A673 (cell line): ENCODE data around the gene CCDC73. TPM values are rescaled to one million over a fixed set of nuclear protein-coding genes. Genes with fewer than 3 reads are reported as not detected.

Experiments used
- BruUV-seq: library from RNA; stranded (reverse); fragments of 400-500 nt; replicated peaks from 2 replicates; lab custom pipeline; 2021; lab: Mats Ljungman, UMichigan
- CTCF ChIA-PET: fragments of 300-600 bp; sonication (Branson Sonifier 250); formaldehyde crosslinking; loops from one replicate; lab custom pipeline; 2022; ENCODE audit warnings: antibody characterized with exemption; lab: Charles Lee
- POLR2A ChIA-PET: fragments of 300-600 bp; sonication (Branson Sonifier 250); formaldehyde crosslinking; loops from one replicate; lab custom pipeline; 2022; ENCODE audit warnings: antibody characterized with exemption; ENCODE audit not compliant: low non-redundant PET; lab: Charles Lee
- DNase-seq: peaks from one replicate; pipeline ENCODE4 v3.0.0-alpha.2; 2015; ENCODE audit warnings: low spot score
- H3K27ac ChIP-seq: fragments of 200-600 bp; sonication (generic); 2 replicates; pipeline ENCODE4 v1.5.1; 2016; ENCODE audit warnings: mixed run types, low read depth, mild to moderate bottlenecking, mixed read lengths, antibody characterized with exemption, low read length; ENCODE audit not compliant: poor library complexity, severe bottlenecking
- H3K27me3 ChIP-seq: fragments of 200-600 bp; sonication (generic); replicated peaks from 2 replicates; pipeline ENCODE4 v1.6.1; 2017; ENCODE audit warnings: mixed run types, low read depth, mild to moderate bottlenecking, mixed read lengths, antibody characterized with exemption, low read length; ENCODE audit not compliant: insufficient read depth, poor library complexity
- H3K36me3 ChIP-seq: fragments of 200-600 bp; sonication (generic); 2 replicates; pipeline ENCODE4 v1.6.1; 2016; ENCODE audit warnings: mixed run types, mild to moderate bottlenecking, mixed read lengths, antibody characterized with exemption, low read length; ENCODE audit not compliant: insufficient read depth, poor library complexity, severe bottlenecking
- H3K4me1 ChIP-seq: fragments of 200-600 bp; sonication (generic); 2 replicates; pipeline ENCODE4 v1.6.1; 2017; ENCODE audit warnings: mixed run types, mild to moderate bottlenecking, mixed read lengths, antibody characterized with exemption, low read length; ENCODE audit not compliant: insufficient read depth, poor library complexity, severe bottlenecking
- H3K4me3 ChIP-seq: fragments of 200-600 bp; sonication (generic); 2 replicates; pipeline ENCODE4 v1.5.1; 2016; ENCODE audit warnings: low read depth, mixed run types, mild to moderate bottlenecking, mixed read lengths, low read length; ENCODE audit not compliant: poor library complexity, severe bottlenecking
- H3K9me3 ChIP-seq: fragments of 200-600 bp; sonication (generic); 2 replicates; pipeline ENCODE4 v1.6.1; 2016; ENCODE audit warnings: mixed run types, low read depth, mild to moderate bottlenecking, mixed read lengths, antibody characterized with exemption, low read length; ENCODE audit not compliant: poor library complexity, severe bottlenecking
- CTCF ChIP-seq: fragments of 300-800, 200-600 bp; sonication (generic); conservative IDR thresholded peaks from 2 replicates; pipeline ENCODE4 v1.5.1; 2017; ENCODE audit warnings: low read depth, mild to moderate bottlenecking, antibody characterized with exemption, low read length, moderate library complexity, mixed read lengths
- EZH2 ChIP-seq: fragments of 200-600 bp; sonication (generic); IDR thresholded peaks from 2 replicates; pipeline ENCODE4 v1.6.1; 2017; ENCODE audit warnings: borderline replicate concordance, low read depth, mild to moderate bottlenecking, mixed read lengths, antibody characterized with exemption, low read length; ENCODE audit not compliant: poor library complexity, severe bottlenecking
- intact Hi-C: fragments of 100-400 bp; cut with micrococcal nuclease; formaldehyde crosslinking; loops from one replicate; pipeline ENCODE4 v1.10.0; 2022; ENCODE audit not compliant: unreplicated experiment
- total RNA-seq: library from RNA; stranded (reverse); gene quantifications from 2 replicates; pipeline ENCODE4 v1.2.3, GENCODE V29; 2021

The CCDC73 gene
- total RNA-seq, 1 experiment from 2014 or later: not detected

- no peak overlapping the region for H3K27ac ChIP-seq
- no peak overlapping the region for H3K4me3 ChIP-seq
- POLR2A ChIA-PET: no interaction called here
- H3K4me1 ChIP-seq: no peaks in the 10 kb centered on the region
- H3K27me3 ChIP-seq: no peaks in the 10 kb centered on the region
- CTCF ChIA-PET: interaction anchor here (0.6 kb wide), 1 partner anchor 9 kb away, joined by 7 read pairs; no protein-coding TSS in a partner anchor
- intact Hi-C loops: no loop called here
- no peak for DNase-seq
- no peaks in the 10 kb centered on the region for H3K9me3 ChIP-seq
- TF ChIP-seq CTCF (no peak), EZH2 (no peak)
- no peaks in the 10 kb centered on the region for H3K36me3 ChIP-seq
- BruUV-seq: no TSS peak
Measured at GRCh38 chr11:32779136-32779535, 15.3 kb downstream of the CCDC73 start.

GRCh38 chr11:32775908-32776307, 18.6 kb downstream of the CCDC73 start:
- no peak overlapping the region for H3K27ac ChIP-seq
- H3K27me3 ChIP-seq: no peaks in the 10 kb centered on the region
- POLR2A ChIA-PET: no interaction called here
- BruUV-seq: no TSS peak
- TF ChIP-seq EZH2 (no peak), CTCF (no peak)
- DNase-seq: no peak
- no peaks in the 10 kb centered on the region for H3K9me3 ChIP-seq
- H3K36me3 ChIP-seq: no peaks in the 10 kb centered on the region
- intact Hi-C loops: no loop called here
- no peak overlapping the region for H3K4me3 ChIP-seq
- no peaks in the 10 kb centered on the region for H3K4me1 ChIP-seq
- CTCF ChIA-PET: no interaction called here

GRCh38 chr11:32774081-32774480, 20.4 kb downstream of the CCDC73 start:
- H3K4me1 ChIP-seq: no peaks in the 10 kb centered on the region
- no peak overlapping the region for H3K4me3 ChIP-seq
- no peak for DNase-seq
- POLR2A ChIA-PET: no interaction called here
- H3K27ac ChIP-seq: no peak overlapping the region
- intact Hi-C loops: no loop called here
- no peaks in the 10 kb centered on the region for H3K36me3 ChIP-seq
- no peaks in the 10 kb centered on the region for H3K27me3 ChIP-seq
- TF ChIP-seq EZH2: no peak
- TF ChIP-seq CTCF: no peak
- BruUV-seq: no TSS peak
- H3K9me3 ChIP-seq: no peaks in the 10 kb centered on the region
- CTCF ChIA-PET: no interaction called here
